CD4-positive, alpha-beta T cell (primary cell): ENCODE measurements around the gene LHB. TPM values are rescaled to one million over a fixed set of nuclear protein-coding genes. Genes with fewer than 3 reads are reported as not detected.
A peak's percentile ranks its signal among the peaks of the same experiment; 100 is the strongest.

Experiments
- ATAC-seq: fragments of 200-7000 bp; cut with Tn5 transposase; one replicate; pipeline ENCODE4 v1.10.0; 2022; ENCODE audit warnings: mild to moderate bottlenecking; ENCODE audit not compliant: poor library complexity
- CTCF ChIA-PET: fragments of 350-600 bp; sonication (Branson Sonifier 250); formaldehyde crosslinking; loops from one replicate; lab custom pipeline; 2021; ENCODE audit warnings: antibody characterized with exemption, inconsistent platforms; lab: Charles Lee
- POLR2A ChIA-PET: fragments of 350-600 bp; sonication (Branson Sonifier 250); formaldehyde crosslinking; loops from one replicate; lab custom pipeline; 2021; ENCODE audit warnings: antibody characterized with exemption, inconsistent platforms; lab: Charles Lee
- DNase-seq, 14 experiments: peaks; one replicate each; pipeline ENCODE4 v3.0.0-alpha.2; 2013 to 2020; ENCODE audit warnings: mixed read lengths in 2 of 14
- H3K27ac ChIP-seq, 2 donors: one replicate each; pipeline versions ENCODE4 v1.5.1 to v1.7.0; 2013; ENCODE audit warnings: low read length in 2 of 2, low read depth in 1 of 2, mild to moderate bottlenecking in 1 of 2
- H3K27me3 ChIP-seq, 2 experiments: 1 replicate in 1 of 2; 2 replicates in 1 of 2; pipeline versions ENCODE4 v1.6.1 to v1.7.0; 2013; ENCODE audit warnings: low read length in 2 of 2, control low read depth in 1 of 2, mild to moderate bottlenecking in 1 of 2, moderate library complexity in 1 of 2; ENCODE audit not compliant: insufficient read depth in 2 of 2, control insufficient read depth in 1 of 2
- H3K36me3 ChIP-seq: one replicate; pipeline ENCODE4 v1.6.1; 2013; ENCODE audit warnings: low read length, control low read depth; ENCODE audit not compliant: insufficient read depth
- H3K4me1 ChIP-seq: one replicate; pipeline ENCODE4 v1.6.1; 2013; ENCODE audit warnings: low read length, control low read depth; ENCODE audit not compliant: insufficient read depth
- H3K4me3 ChIP-seq: one replicate; pipeline ENCODE4 v1.5.1; 2013; ENCODE audit warnings: mild to moderate bottlenecking, low read length, moderate library complexity
- H3K9me3 ChIP-seq, 2 experiments: 1 replicate in 1 of 2; 2 replicates in 1 of 2; pipeline versions ENCODE4 v1.6.1 to v1.7.0; 2013; ENCODE audit warnings: low read length in 2 of 2, mild to moderate bottlenecking in 2 of 2, control low read depth in 1 of 2, moderate library complexity in 1 of 2; ENCODE audit not compliant: control insufficient read depth in 1 of 2, insufficient read depth in 1 of 2
- H3K27ac Mint-ChIP-seq: one replicate; pipeline ENCODE4 v1.8.0; 2020; ENCODE audit warnings: mixed read lengths
- H3K27me3 Mint-ChIP-seq: one replicate; pipeline ENCODE4 v1.8.0; 2021; ENCODE audit warnings: mixed read lengths
- H3K36me3 Mint-ChIP-seq: one replicate; pipeline ENCODE4 v1.8.0; 2021; ENCODE audit warnings: low read depth, mixed read lengths
- H3K4me1 Mint-ChIP-seq: one replicate; pipeline ENCODE4 v1.8.0; 2021; ENCODE audit warnings: low read depth, mixed read lengths
- H3K4me3 Mint-ChIP-seq: one replicate; pipeline ENCODE4 v1.8.0; 2020; ENCODE audit warnings: mild to moderate bottlenecking, mixed read lengths
- H3K9me3 Mint-ChIP-seq: one replicate; pipeline ENCODE4 v1.8.0; 2020; ENCODE audit warnings: mixed read lengths
- intact Hi-C, 2 experiments: fragments of 100-400 bp; cut with DNase I in 1 of 2; cut with micrococcal nuclease in 1 of 2; formaldehyde crosslinking; loops; one replicate each; pipeline versions ENCODE4 v1.15.1 to v1.9.0; 2023 to 2025; cut with DNase I, micrococcal nuclease
- total RNA-seq, 174 experiments: library from RNA in 2 of 174; stranded (reverse) in 2 of 174; gene quantifications; one replicate each; pipeline ENCODE4 v1.2.3 and lab custom pipeline; 2021 to 2026
- TF ChIP-seq, protein P1 (sequence below): fragments of 200-600 bp; IDR thresholded peaks from one replicate; pipeline ENCODE4 v1.8.0; 2022; ENCODE audit warnings: antibody characterized with exemption, mild to moderate bottlenecking

The LHB gene
- total RNA-seq, 2 experiments from 2014 or later: not detected

DNA sequence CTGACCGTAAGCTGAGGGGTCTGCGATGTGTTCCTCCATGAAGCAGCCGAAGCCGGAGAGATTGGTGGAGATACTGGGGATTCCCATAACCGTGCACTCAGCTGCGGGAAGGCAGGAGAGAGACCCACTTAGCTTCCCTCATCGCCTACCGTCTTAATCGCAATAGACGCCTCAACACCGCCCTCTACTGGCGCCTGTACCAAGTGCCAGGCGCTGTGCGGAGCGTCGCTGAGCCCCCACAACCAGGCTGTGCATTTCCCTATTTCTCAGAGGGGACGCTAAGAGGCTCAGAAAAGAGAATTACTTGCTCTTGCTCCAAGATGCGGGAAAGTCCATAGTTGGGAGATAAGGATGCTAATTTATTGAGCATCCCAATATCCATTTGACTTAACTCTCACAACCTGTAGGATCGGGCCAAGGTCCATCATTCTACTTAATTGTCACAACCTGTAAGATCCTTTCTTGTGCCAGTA is 45.9 kb downstream of the LHB start:
- peak overlapping the region; percentile 16 for H3K27ac Mint-ChIP-seq
- intact Hi-C loops: loop anchor here (1.0 to 5.0 kb wide), 5 partner anchors 39 to 183 kb away; partner anchors contain the start of genes DHDH (in 1 of the 2) and PPP1R15A (in 1 of the 2)
- peaks cover 60% of the 10 kb centered on the region for H3K36me3 ChIP-seq

DNA sequence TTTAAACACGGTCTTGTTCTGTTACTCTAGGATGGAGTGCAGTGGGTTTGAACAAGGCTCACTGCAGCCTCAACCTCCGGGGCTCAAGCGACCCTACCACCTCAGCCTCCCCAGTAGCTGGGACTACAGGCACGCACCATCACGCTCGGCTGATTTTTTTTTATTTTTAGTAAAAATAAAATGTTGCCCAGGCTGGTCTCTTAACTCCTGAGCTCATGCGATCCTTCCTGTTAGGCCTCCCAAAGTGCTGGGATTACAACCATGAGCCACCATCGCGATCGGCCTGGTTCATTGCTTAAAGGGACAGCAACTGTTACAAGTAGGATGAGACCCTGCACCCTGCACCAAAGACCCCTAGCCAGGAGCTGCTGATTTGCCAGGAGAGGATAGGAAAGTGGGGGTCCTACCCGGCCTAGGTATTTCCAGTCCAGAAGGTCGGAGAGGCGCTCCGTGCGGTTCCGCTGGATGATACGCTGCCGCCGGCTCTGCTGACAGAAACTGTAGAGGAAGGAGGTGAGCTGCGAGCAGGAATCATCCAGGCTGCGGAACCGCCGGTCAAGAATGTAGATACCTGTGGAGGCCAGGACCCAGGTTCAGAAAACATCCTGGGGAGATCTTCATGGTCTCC is 46.6 kb downstream of the LHB start:
- peaks cover 60% of the 10 kb centered on the region for H3K36me3 ChIP-seq
- CTCF ChIA-PET: interaction anchor here (0.5 to 2.6 kb wide), 28 partner anchors 8 to 336 kb away, joined by 3 to 31 read pairs (median 4); partner anchors contain the start of genes DHDH, GYS1, HSD17B14 and NUCB1
- intact Hi-C loops: loop anchor here (2.0 to 5.0 kb wide), 4 partner anchors 38 to 175 kb away; partner anchors contain the start of genes DHDH (in 1 of the 2) and PPP1R15A (in 1 of the 2)
- peaks cover 63% of the 10 kb centered on the region for H3K36me3 Mint-ChIP-seq
- no peaks in the 10 kb centered on the region for H3K27me3 Mint-ChIP-seq
- no peak overlapping the region for H3K27ac Mint-ChIP-seq
- TF ChIP-seq, protein P1, sequence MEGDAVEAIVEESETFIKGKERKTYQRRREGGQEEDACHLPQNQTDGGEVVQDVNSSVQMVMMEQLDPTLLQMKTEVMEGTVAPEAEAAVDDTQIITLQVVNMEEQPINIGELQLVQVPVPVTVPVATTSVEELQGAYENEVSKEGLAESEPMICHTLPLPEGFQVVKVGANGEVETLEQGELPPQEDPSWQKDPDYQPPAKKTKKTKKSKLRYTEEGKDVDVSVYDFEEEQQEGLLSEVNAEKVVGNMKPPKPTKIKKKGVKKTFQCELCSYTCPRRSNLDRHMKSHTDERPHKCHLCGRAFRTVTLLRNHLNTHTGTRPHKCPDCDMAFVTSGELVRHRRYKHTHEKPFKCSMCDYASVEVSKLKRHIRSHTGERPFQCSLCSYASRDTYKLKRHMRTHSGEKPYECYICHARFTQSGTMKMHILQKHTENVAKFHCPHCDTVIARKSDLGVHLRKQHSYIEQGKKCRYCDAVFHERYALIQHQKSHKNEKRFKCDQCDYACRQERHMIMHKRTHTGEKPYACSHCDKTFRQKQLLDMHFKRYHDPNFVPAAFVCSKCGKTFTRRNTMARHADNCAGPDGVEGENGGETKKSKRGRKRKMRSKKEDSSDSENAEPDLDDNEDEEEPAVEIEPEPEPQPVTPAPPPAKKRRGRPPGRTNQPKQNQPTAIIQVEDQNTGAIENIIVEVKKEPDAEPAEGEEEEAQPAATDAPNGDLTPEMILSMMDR: no peak
- no peak overlapping the region for H3K27ac ChIP-seq
- no peak overlapping the region for H3K4me3 Mint-ChIP-seq
- H3K4me3 ChIP-seq: no peak overlapping the region
- peaks cover 0 to under 1% of the 10 kb centered on the region in 2 experiments for H3K27me3 ChIP-seq
- peaks cover 21% of the 10 kb centered on the region for H3K4me1 ChIP-seq
- DNase-seq (no peak), ATAC-seq (no peak)
- no peaks in the 10 kb centered on the region for H3K9me3 Mint-ChIP-seq
- POLR2A ChIA-PET: interaction anchor here (0.7 to 1.4 kb wide), 7 partner anchors 8 to 175 kb away, joined by 3 to 9 read pairs (median 5); partner anchors contain the start of genes GYS1 and RUVBL2
- H3K9me3 ChIP-seq: peaks cover 0 to 3% of the 10 kb centered on the region in 2 experiments
- H3K4me1 Mint-ChIP-seq: peaks cover 19% of the 10 kb centered on the region

More for the DNA sequence above, 45.9 kb downstream of the LHB start:
- Histone ChIP-seq H3K4me1 (peaks cover 18% of the 10 kb centered on the region), H3K27ac (no peak overlapping the region), H3K27me3 (no peaks in the 10 kb centered on the region), H3K9me3 (peaks cover 0 to 3% of the 10 kb centered on the region in 2 experiments), H3K4me3 (no peak overlapping the region)
- ChIA-PET POLR2A (interaction anchor here (0.7 to 1.4 kb wide), 7 partner anchors 9 to 176 kb away, joined by 3 to 9 read pairs (median 5); partner anchors contain the start of genes GYS1 and RUVBL2), CTCF (interaction anchor here (0.5 to 2.6 kb wide), 28 partner anchors 8 to 337 kb away, joined by 3 to 31 read pairs (median 4); partner anchors contain the start of genes DHDH, GYS1, HSD17B14 and NUCB1)
- no peaks in the 10 kb centered on the region for H3K27me3 Mint-ChIP-seq
- peak overlapping the region; percentile 21 for H3K4me3 Mint-ChIP-seq
- ATAC-seq (peak; percentile 95), DNase-seq (peak; percentile 68 to 92 (median 79))
- H3K36me3 Mint-ChIP-seq: peaks cover 58% of the 10 kb centered on the region
- TF ChIP-seq, protein P1: peak; percentile 95
- peaks cover 12% of the 10 kb centered on the region for H3K4me1 Mint-ChIP-seq
- H3K9me3 Mint-ChIP-seq: no peaks in the 10 kb centered on the region

DNA sequence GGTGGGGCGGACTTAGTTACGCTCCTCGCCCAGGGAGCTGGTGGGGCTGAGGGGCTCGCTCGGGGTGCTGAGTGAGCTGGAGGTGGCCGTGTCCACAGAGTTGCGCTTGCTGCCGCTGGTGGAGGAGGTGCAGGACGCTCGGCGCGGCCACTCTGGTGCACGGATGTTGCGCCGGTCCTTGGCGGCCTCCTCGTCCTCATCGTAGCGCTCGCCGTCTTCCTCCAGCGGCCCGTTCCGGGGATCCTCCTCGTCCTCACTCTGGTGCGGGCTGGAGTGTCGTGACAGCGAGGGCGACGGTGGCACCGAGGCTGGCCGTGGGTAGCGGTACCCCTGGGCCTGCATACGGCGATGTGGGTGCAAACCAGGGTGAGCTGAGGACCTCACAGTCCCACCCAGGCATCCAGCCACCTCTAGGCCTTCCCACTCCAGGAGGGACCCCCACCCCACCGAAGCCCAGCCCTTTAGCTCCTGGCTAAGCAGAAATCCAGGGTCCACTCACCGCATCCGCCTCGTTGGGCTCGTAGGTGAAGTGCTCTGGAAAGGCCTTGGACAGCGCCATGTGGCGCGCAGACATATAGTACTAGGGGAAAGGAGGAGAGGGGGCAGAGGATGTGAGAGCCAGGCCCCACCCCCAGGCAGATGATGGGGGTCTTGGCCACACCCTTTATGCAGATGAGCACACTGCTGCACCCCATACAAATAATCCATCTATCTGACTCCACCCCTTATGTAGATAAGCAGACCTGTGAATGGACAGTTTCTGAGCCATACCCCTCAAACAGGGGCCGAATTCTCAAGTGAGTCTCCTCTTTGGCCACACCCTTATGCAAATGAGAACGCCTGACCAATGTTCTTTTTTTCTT is 47.4 kb downstream of the LHB start:
- Mint-ChIP-seq H3K4me3 (no peak overlapping the region), H3K27ac (no peak overlapping the region), H3K27me3 (no peaks in the 10 kb centered on the region), H3K9me3 (no peaks in the 10 kb centered on the region), H3K4me1 (peaks cover 27% of the 10 kb centered on the region), H3K36me3 (peaks cover 65% of the 10 kb centered on the region)
- TF ChIP-seq, protein P1: no peak
- Histone ChIP-seq H3K36me3 (peaks cover 55% of the 10 kb centered on the region), H3K27me3 (peaks cover 0 to 2% of the 10 kb centered on the region in 2 experiments), H3K4me3 (no peak overlapping the region), H3K4me1 (peaks cover 29% of the 10 kb centered on the region), H3K27ac (no peak overlapping the region), H3K9me3 (peaks cover 0 to 3% of the 10 kb centered on the region in 2 experiments)
- ATAC-seq (no peak), DNase-seq (peak in 1 of 14 experiments; percentile 37)
- POLR2A ChIA-PET: interaction anchor here (1.4 kb wide), 1 partner anchor 11 kb away, joined by 3 read pairs; no protein-coding TSS in a partner anchor
- CTCF ChIA-PET: interaction anchor here (1.1 to 2.6 kb wide), 4 partner anchors 69 to 181 kb away, joined by 9 to 31 read pairs (median 12); partner anchors contain the start of genes HSD17B14 and NUCB1
- intact Hi-C loops: loop anchor here (2.0 to 5.0 kb wide), 6 partner anchors 37 to 322 kb away; partner anchors contain the start of genes CA11 (in 1 of the 2), DHDH (in 1 of the 2) and PPP1R15A (in 1 of the 2)
